Parathyroid adenoma (tissue), 2 donors: ENCODE measurements around the gene TPCN1.

Experiments used
- H2AFZ ChIP-seq: fragments of 300-600 bp; sonication (generic); one replicate; pipeline ENCODE4 v1.7.0; 2017; ENCODE audit warnings: antibody characterized with exemption, mild to moderate bottlenecking
- H3K27ac ChIP-seq: fragments of 300-600 bp; sonication (generic); one replicate; pipeline ENCODE4 v1.7.0; 2017
- H3K27me3 ChIP-seq: fragments of 300-600 bp; sonication (generic); one replicate; pipeline ENCODE4 v1.7.0; 2017; ENCODE audit warnings: low read length; ENCODE audit not compliant: control insufficient read depth, insufficient read depth
- H3K36me3 ChIP-seq: fragments of 300-600 bp; sonication (generic); one replicate; pipeline ENCODE4 v1.7.0; 2017; ENCODE audit warnings: low read length; ENCODE audit not compliant: control insufficient read depth, insufficient read depth
- H3K4me1 ChIP-seq: fragments of 300-600 bp; sonication (generic); one replicate; pipeline ENCODE4 v1.7.0; 2017; ENCODE audit warnings: control low read depth
- H3K4me2 ChIP-seq: fragments of 300-600 bp; sonication (generic); one replicate; pipeline ENCODE4 v1.7.0; 2017; ENCODE audit warnings: low read length
- H3K4me3 ChIP-seq: fragments of 300-600 bp; sonication (generic); one replicate; pipeline ENCODE4 v1.7.0; 2017; ENCODE audit warnings: low read depth, low read length
- H3K79me2 ChIP-seq: fragments of 300-600 bp; sonication (generic); one replicate; pipeline ENCODE4 v1.7.0; 2017; ENCODE audit warnings: control low read depth
- H3K9ac ChIP-seq: fragments of 300-600 bp; sonication (generic); one replicate; pipeline ENCODE4 v1.7.0; 2017; ENCODE audit warnings: mild to moderate bottlenecking
- H3K9me3 ChIP-seq: fragments of 300-600 bp; sonication (generic); one replicate; pipeline ENCODE4 v1.7.0; 2017; ENCODE audit warnings: low read length; ENCODE audit not compliant: control insufficient read depth
- CTCF ChIP-seq: fragments of 300-600 bp; sonication (generic); IDR thresholded peaks from one replicate; pipeline ENCODE4 v1.7.0; 2017; ENCODE audit warnings: antibody characterized with exemption, mild to moderate bottlenecking
- donor health status: primary hyperparathyroidism.

The TPCN1 gene

GRCh38 chr12:113239288-113239771, 18.1 kb downstream of the TPCN1 start:
- Histone ChIP-seq H2AFZ (no peak overlapping the region), H3K4me2 (peak overlapping the region; percentile 14), H3K4me1 (peaks cover 60% of the 10 kb centered on the region), H3K79me2 (no peaks in the 10 kb centered on the region), H3K9ac (no peak overlapping the region), H3K27me3 (no peaks in the 10 kb centered on the region), H3K27ac (peak overlapping the region; percentile 97), H3K4me3 (no peak overlapping the region), H3K36me3 (no peaks in the 10 kb centered on the region), H3K9me3 (no peaks in the 10 kb centered on the region)
- TF ChIP-seq CTCF = no peak

GRCh38 chr12:113239811-113240331, 18.6 kb downstream of the TPCN1 start:
- H3K27me3 ChIP-seq = no peaks in the 10 kb centered on the region
- H3K9me3 ChIP-seq = no peaks in the 10 kb centered on the region
- TF ChIP-seq CTCF = no peak
- H3K36me3 ChIP-seq = no peaks in the 10 kb centered on the region
- no peaks in the 10 kb centered on the region for H3K79me2 ChIP-seq
- peak overlapping the region; percentile 97 for H3K27ac ChIP-seq
- H3K9ac ChIP-seq = no peak overlapping the region
- peak overlapping the region; percentile 14 for H3K4me2 ChIP-seq
- no peak overlapping the region for H2AFZ ChIP-seq
- H3K4me3 ChIP-seq = no peak overlapping the region
- H3K4me1 ChIP-seq = peaks cover 61% of the 10 kb centered on the region

GRCh38 chr12:113240395-113240794, 19.1 kb downstream of the TPCN1 start:
- Histone ChIP-seq H3K79me2 (no peaks in the 10 kb centered on the region), H3K4me1 (peaks cover 62% of the 10 kb centered on the region), H3K36me3 (no peaks in the 10 kb centered on the region), H2AFZ (no peak overlapping the region), H3K9me3 (no peaks in the 10 kb centered on the region), H3K4me3 (no peak overlapping the region), H3K27ac (peak overlapping the region; percentile 97), H3K9ac (no peak overlapping the region), H3K4me2 (no peak overlapping the region), H3K27me3 (no peaks in the 10 kb centered on the region)
- TF ChIP-seq CTCF = no peak

DNA sequence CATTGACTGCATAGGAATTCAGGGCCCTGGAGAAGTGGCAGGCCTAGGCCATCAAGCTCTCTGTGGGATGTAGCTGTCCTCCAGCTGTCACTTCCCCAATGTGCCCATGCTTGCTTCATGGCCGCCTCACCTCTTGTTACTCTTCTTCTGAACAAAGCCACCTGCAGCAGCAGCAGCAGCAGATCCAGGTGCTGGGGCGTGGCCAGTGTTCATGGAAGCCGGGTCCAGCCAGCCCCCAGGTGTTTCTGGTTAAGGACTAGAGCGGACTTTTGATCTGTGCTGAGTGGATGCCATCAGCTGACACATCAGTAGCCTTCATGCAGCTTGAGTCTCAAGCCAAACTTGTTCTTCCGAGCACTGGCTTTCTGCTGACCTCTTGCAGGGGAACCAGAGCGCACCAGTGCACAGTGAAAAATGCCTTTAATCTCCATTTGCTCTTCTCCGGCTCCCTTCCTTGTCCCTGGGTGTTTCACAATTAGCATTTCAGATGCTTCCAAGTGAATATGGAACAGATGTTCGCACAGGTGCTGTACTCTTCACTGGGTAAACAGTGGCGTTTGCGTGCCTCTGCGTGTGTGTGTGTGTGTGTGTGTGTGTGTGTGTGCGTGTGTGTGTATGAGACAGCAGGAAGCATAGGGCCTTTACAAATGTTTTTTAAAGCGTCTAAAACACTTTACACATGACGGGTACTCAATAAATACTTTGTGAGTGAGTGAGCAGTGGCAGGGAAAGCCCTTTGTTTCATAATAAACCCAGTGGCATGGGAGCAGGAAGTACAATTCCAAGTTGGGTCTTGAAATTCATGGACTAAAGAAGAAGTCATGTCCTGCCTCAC, 20.1 kb downstream of the TPCN1 start:
- Histone ChIP-seq H3K27me3 (no peaks in the 10 kb centered on the region), H3K27ac (peak overlapping the region; percentile 97), H3K79me2 (no peaks in the 10 kb centered on the region), H3K9me3 (no peaks in the 10 kb centered on the region), H3K4me2 (peak overlapping the region; percentile 58), H3K4me1 (peaks cover 67% of the 10 kb centered on the region), H2AFZ (no peak overlapping the region), H3K9ac (no peak overlapping the region), H3K36me3 (no peaks in the 10 kb centered on the region), H3K4me3 (no peak overlapping the region)
- TF ChIP-seq CTCF = no peak
